ENCODE measurements around the gene ICOSLG. TPM values are rescaled to one million over a fixed set of nuclear protein-coding genes. Genes with fewer than 3 reads are reported as not detected.
"Not testable (repeated sequence)": the region's sequence is repeated elsewhere in the genome, so short reads cannot be mapped to it uniquely, and the experiment has no call there.

The ICOSLG gene
- total RNA-seq, 2 experiments from 2014 or later: 1.8 to 2.0 TPM

GRCh38 chr21:44241281-44241680 is 538 bp upstream of the ICOSLG start:
- POLR2A ChIA-PET; H3K27ac Mint-ChIP-seq; DNase-seq; H3K4me1 Mint-ChIP-seq (ENCODE audit: low read depth); CTCF ChIA-PET; H3K4me3 Mint-ChIP-seq; H3K36me3 Mint-ChIP-seq (ENCODE audit: low read depth); H3K9me3 Mint-ChIP-seq (ENCODE audit: insufficient read depth); H3K27me3 Mint-ChIP-seq (ENCODE audit: low read depth): not testable (repeated sequence)
- peak; percentile 48 for ATAC-seq

GRCh38 chr21:44240353-44240752 is 390 bp downstream of the ICOSLG start:
- ATAC-seq: peak; percentile 7
- H3K9me3 Mint-ChIP-seq (ENCODE audit: insufficient read depth); POLR2A ChIA-PET; DNase-seq; H3K27ac Mint-ChIP-seq; H3K4me3 Mint-ChIP-seq; H3K27me3 Mint-ChIP-seq (ENCODE audit: low read depth); H3K4me1 Mint-ChIP-seq (ENCODE audit: low read depth); CTCF ChIA-PET; H3K36me3 Mint-ChIP-seq (ENCODE audit: low read depth): not testable (repeated sequence)

GRCh38 chr21:44229561-44229960 is 11.2 kb downstream of the ICOSLG start:
- DNase-seq; CTCF ChIA-PET; H3K27me3 Mint-ChIP-seq (ENCODE audit: low read depth); H3K27ac Mint-ChIP-seq; H3K36me3 Mint-ChIP-seq (ENCODE audit: low read depth); H3K9me3 Mint-ChIP-seq (ENCODE audit: insufficient read depth); POLR2A ChIA-PET; ATAC-seq; H3K4me1 Mint-ChIP-seq (ENCODE audit: low read depth); H3K4me3 Mint-ChIP-seq: not testable (repeated sequence)

- DNase-seq; H3K4me1 Mint-ChIP-seq (ENCODE audit: low read depth); CTCF ChIA-PET; POLR2A ChIA-PET; H3K27me3 Mint-ChIP-seq (ENCODE audit: low read depth); ATAC-seq; H3K4me3 Mint-ChIP-seq; H3K9me3 Mint-ChIP-seq (ENCODE audit: insufficient read depth); H3K27ac Mint-ChIP-seq; H3K36me3 Mint-ChIP-seq (ENCODE audit: low read depth): not testable (repeated sequence)
These were observed 12.6 kb downstream of the ICOSLG start for GRCh38 chr21:44228109-44228508.

- POLR2A ChIA-PET, DNase-seq, CTCF ChIA-PET: not testable (repeated sequence)
These were observed 13.1 kb downstream of the ICOSLG start for GRCh38 chr21:44227614-44228013.

GRCh38 chr21:44225605-44226004 is 15.1 kb downstream of the ICOSLG start:
- ATAC-seq; H3K4me3 Mint-ChIP-seq; H3K36me3 Mint-ChIP-seq (ENCODE audit: low read depth); POLR2A ChIA-PET; H3K9me3 Mint-ChIP-seq (ENCODE audit: insufficient read depth); CTCF ChIA-PET; H3K4me1 Mint-ChIP-seq (ENCODE audit: low read depth); DNase-seq; H3K27me3 Mint-ChIP-seq (ENCODE audit: low read depth); H3K27ac Mint-ChIP-seq: not testable (repeated sequence)

More at GRCh38 chr21:44227614-44228013, 13.1 kb downstream of the ICOSLG start:
- not testable (repeated sequence) for H3K27me3 Mint-ChIP-seq (ENCODE audit: low read depth); H3K4me1 Mint-ChIP-seq (ENCODE audit: low read depth); H3K36me3 Mint-ChIP-seq (ENCODE audit: low read depth); H3K27ac Mint-ChIP-seq; ATAC-seq; H3K9me3 Mint-ChIP-seq (ENCODE audit: insufficient read depth); H3K4me3 Mint-ChIP-seq

- DNase-seq; CTCF ChIA-PET; H3K27ac Mint-ChIP-seq; ATAC-seq; H3K4me3 Mint-ChIP-seq; POLR2A ChIA-PET; H3K4me1 Mint-ChIP-seq (ENCODE audit: low read depth); H3K9me3 Mint-ChIP-seq (ENCODE audit: insufficient read depth); H3K27me3 Mint-ChIP-seq (ENCODE audit: low read depth); H3K36me3 Mint-ChIP-seq (ENCODE audit: low read depth): not testable (repeated sequence)
These were observed 17.4 kb downstream of the ICOSLG start for GRCh38 chr21:44223334-44223733.

GRCh38 chr21:44220674-44221073 is 20.1 kb downstream of the ICOSLG start:
- CTCF ChIA-PET; DNase-seq; H3K9me3 Mint-ChIP-seq (ENCODE audit: insufficient read depth); H3K4me3 Mint-ChIP-seq; H3K36me3 Mint-ChIP-seq (ENCODE audit: low read depth); H3K27ac Mint-ChIP-seq; H3K27me3 Mint-ChIP-seq (ENCODE audit: low read depth); POLR2A ChIA-PET; H3K4me1 Mint-ChIP-seq (ENCODE audit: low read depth); ATAC-seq: not testable (repeated sequence)

GRCh38 chr21:44218461-44218860 is 22.3 kb downstream of the ICOSLG start:
- POLR2A ChIA-PET; DNase-seq; H3K27me3 Mint-ChIP-seq (ENCODE audit: low read depth); ATAC-seq; H3K9me3 Mint-ChIP-seq (ENCODE audit: insufficient read depth); H3K4me1 Mint-ChIP-seq (ENCODE audit: low read depth); H3K27ac Mint-ChIP-seq; CTCF ChIA-PET; H3K36me3 Mint-ChIP-seq (ENCODE audit: low read depth); H3K4me3 Mint-ChIP-seq: not testable (repeated sequence)

- POLR2A ChIA-PET; ATAC-seq; H3K9me3 Mint-ChIP-seq (ENCODE audit: insufficient read depth); H3K36me3 Mint-ChIP-seq (ENCODE audit: low read depth); H3K27me3 Mint-ChIP-seq (ENCODE audit: low read depth); DNase-seq; H3K4me1 Mint-ChIP-seq (ENCODE audit: low read depth); CTCF ChIA-PET; H3K27ac Mint-ChIP-seq; H3K4me3 Mint-ChIP-seq: not testable (repeated sequence)
These were observed 28.8 kb downstream of the ICOSLG start for GRCh38 chr21:44211978-44212377.

- H3K27me3 Mint-ChIP-seq (ENCODE audit: low read depth); DNase-seq; H3K4me3 Mint-ChIP-seq; H3K27ac Mint-ChIP-seq; ATAC-seq; POLR2A ChIA-PET; H3K4me1 Mint-ChIP-seq (ENCODE audit: low read depth); CTCF ChIA-PET; H3K9me3 Mint-ChIP-seq (ENCODE audit: insufficient read depth); H3K36me3 Mint-ChIP-seq (ENCODE audit: low read depth): not testable (repeated sequence)
These were observed 29.2 kb downstream of the ICOSLG start for GRCh38 chr21:44211574-44211973.

- H3K9me3 Mint-ChIP-seq (ENCODE audit: insufficient read depth); CTCF ChIA-PET; POLR2A ChIA-PET; H3K27me3 Mint-ChIP-seq (ENCODE audit: low read depth); H3K27ac Mint-ChIP-seq; H3K4me1 Mint-ChIP-seq (ENCODE audit: low read depth); H3K4me3 Mint-ChIP-seq; DNase-seq; H3K36me3 Mint-ChIP-seq (ENCODE audit: low read depth): not testable (repeated sequence)
- peak; percentile 53 for ATAC-seq
These were observed 32.7 kb downstream of the ICOSLG start for GRCh38 chr21:44207860-44208646.

Data from activated CD8-positive, alpha-beta T cell treated with anti-CD3 and anti-CD28 coated beads, Interleukin-2, amount 10 ng/mL, durations not matched to agents 7 days and 5 days (primary cell).